ENCODE results near the gene SLC32A1. TPM values are rescaled to one million over a fixed set of nuclear protein-coding genes. Genes with fewer than 3 reads are reported as not detected.

Gene SLC32A1
- total and polyA plus RNA-seq, 2 donors (not counting 3 experiments of a cell fraction or from before 2014, with no cell fraction given): 0.04 TPM; not detected in 1

DNA sequence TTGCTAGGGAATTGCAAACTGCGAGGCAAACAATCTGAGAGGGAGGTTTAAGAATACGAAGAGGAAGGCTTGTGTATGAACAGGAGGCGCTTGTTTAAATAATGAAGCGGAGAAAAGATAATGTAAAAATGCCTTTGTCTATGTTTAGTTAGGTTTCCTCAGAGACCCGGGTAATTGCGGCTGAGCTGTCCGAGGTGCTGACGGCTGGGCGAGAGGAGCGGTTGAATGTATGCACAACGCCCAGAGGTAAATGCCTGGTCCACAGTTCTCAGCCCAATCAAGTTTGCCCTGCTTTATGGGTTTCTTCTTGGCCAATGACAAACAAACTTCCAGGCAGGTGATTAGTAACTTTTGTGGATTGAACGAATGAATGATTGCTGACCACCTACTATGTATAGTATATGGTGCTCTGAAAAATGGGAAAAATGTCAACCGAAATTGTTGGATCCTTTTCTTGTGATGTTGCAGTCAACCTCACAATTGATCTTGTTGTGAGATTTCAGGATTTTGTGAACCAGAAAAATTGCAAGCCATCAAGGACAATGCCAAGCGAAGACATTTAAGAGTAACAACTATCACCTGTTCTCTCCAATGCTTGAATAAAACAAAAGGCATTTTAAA lies 38.3 kb upstream of the SLC32A1 start:
- Histone ChIP-seq H3K27ac (ENCODE audit: insufficient read depth, low read depth, low read length) (no peak overlapping the region), H3K9ac (replicated peaks; ENCODE audit: extremely low read depth, insufficient read depth, low read length) (no peak overlapping the region), H3K36me3 (ENCODE audit: control insufficient read depth in 2 of 2, extremely low read depth in 1 of 2, insufficient read depth in 2 of 2, low read length in 2 of 2) (no peaks in the 10 kb centered on the region), H3K9me1 (replicated peaks; ENCODE audit: control insufficient read depth, extremely low read depth, insufficient read depth, low read length) (no peaks in the 10 kb centered on the region), H3K79me2 (ENCODE audit: control insufficient read depth, insufficient read depth, low read length) (no peaks in the 10 kb centered on the region), H3K4me2 (ENCODE audit: insufficient read depth, low read length) (no peak overlapping the region), H2AFZ (ENCODE audit: low read depth, low read length) (no peak overlapping the region), H3K4me3 (replicated peaks in 1 of 3; ENCODE audit: insufficient read depth in 1 of 3, low read depth in 1 of 3, low read length in 3 of 3) (no peak overlapping the region), H4K20me1 (replicated peaks; ENCODE audit: control insufficient read depth, extremely low read depth, insufficient read depth, low read length) (peaks cover 2% of the 10 kb centered on the region), H3K27me3 (ENCODE audit: control insufficient read depth in 2 of 2, insufficient read depth in 2 of 2, low read length in 2 of 2) (peaks cover 0 to 6% of the 10 kb centered on the region in 2 experiments), H3K4me1 (ENCODE audit: control insufficient read depth, extremely low read depth, insufficient read depth, low read length) (no peaks in the 10 kb centered on the region), H3K9me3 (replicated peaks; ENCODE audit: control insufficient read depth, insufficient read depth, low read length) (no peaks in the 10 kb centered on the region)
- peak; percentile 75 for FAIRE-seq
- POLR2A ChIA-PET: no interaction called here
- intact Hi-C loops (cut with micrococcal nuclease): no loop called here
- DNase-seq (ENCODE audit: low read depth, low spot score): peak; percentile 50
- no TSS peak for BruUV-seq (replicated peaks)
- TF ChIP-seq MYC (IDR thresholded peaks at IDR 0.05; ENCODE audit: low read depth, low read length): no peak
- CTCF ChIA-PET: interaction anchor here (0.6 to 1.3 kb wide), 2 partner anchors 10 to 18 kb away, joined by 3 to 5 read pairs; no protein-coding TSS in a partner anchor
- dilution Hi-C loops (cut with MboI; ENCODE audit: extremely low pct_ligation_motif_present, low sequenced_read_pairs): no loop called here

DNA sequence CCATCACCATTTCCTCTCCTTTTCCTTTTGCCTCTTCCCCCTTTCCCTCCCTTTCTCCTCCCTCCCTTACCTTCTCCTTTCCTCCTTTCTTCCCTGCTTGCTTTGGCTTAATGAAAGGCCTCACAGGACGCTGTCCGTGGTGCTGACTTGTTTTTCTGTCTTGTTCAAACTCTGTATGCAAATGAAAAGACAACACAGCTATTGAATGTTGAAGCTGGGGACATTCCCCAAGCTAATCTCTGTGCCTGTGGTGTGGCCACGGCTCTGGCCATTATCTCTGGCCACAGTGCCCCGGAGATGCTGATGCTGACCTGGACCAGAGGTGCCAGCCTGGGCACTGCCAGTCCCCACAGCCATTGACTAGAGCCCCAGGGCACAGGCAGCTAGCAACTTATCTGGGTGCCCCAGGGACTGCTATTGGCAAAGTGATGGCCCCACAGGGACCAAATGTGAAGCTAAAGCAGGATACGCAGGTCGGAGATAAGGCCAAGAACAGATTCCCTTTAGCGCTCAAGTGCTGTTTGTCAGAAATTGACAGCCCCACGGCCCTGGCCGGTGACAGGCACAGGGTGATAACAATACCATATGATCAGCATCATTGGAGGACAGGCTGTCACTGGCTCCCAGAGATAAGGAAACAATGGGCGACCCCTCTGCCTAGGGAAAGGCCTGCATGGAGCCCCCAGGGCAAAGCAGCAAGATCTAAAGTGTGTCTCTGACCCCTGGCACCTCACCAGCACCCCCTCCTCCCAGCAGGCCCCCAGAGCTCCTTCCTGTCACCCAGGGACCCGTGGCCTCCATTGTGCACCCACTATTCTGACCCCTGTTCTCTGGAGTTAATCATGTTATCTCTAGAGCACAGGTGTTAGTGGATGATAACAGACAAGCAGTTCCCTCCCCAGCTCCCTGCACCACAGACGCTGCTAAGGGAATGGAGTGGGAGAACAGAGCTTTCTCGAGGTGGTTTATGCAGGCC lies 31.6 kb upstream of the SLC32A1 start:
- H3K27me3 ChIP-seq (ENCODE audit: control insufficient read depth in 2 of 2, insufficient read depth in 2 of 2, low read length in 2 of 2): peaks cover 0 to 6% of the 10 kb centered on the region in 2 experiments
- H3K4me2 ChIP-seq (ENCODE audit: insufficient read depth, low read length): no peak overlapping the region
- no peaks in the 10 kb centered on the region for H3K9me3 ChIP-seq (replicated peaks; ENCODE audit: control insufficient read depth, insufficient read depth, low read length)
- H3K4me1 ChIP-seq (ENCODE audit: control insufficient read depth, extremely low read depth, insufficient read depth, low read length): no peaks in the 10 kb centered on the region
- dilution Hi-C loops (cut with MboI; ENCODE audit: extremely low pct_ligation_motif_present, low sequenced_read_pairs) (no loop called here), intact Hi-C loops (cut with micrococcal nuclease) (no loop called here)
- no TSS peak for BruUV-seq (replicated peaks)
- no peaks in the 10 kb centered on the region for H3K79me2 ChIP-seq (ENCODE audit: control insufficient read depth, insufficient read depth, low read length)
- no peak overlapping the region for H3K4me3 ChIP-seq (replicated peaks in 1 of 3; ENCODE audit: insufficient read depth in 1 of 3, low read depth in 1 of 3, low read length in 3 of 3)
- POLR2A ChIA-PET: no interaction called here
- H3K36me3 ChIP-seq (ENCODE audit: control insufficient read depth in 2 of 2, extremely low read depth in 1 of 2, insufficient read depth in 2 of 2, low read length in 2 of 2): no peaks in the 10 kb centered on the region
- H2AFZ ChIP-seq (ENCODE audit: low read depth, low read length): no peak overlapping the region
- H4K20me1 ChIP-seq (replicated peaks; ENCODE audit: control insufficient read depth, extremely low read depth, insufficient read depth, low read length): no peaks in the 10 kb centered on the region
- no peak overlapping the region for H3K27ac ChIP-seq (ENCODE audit: insufficient read depth, low read depth, low read length)
- no peaks in the 10 kb centered on the region for H3K9me1 ChIP-seq (replicated peaks; ENCODE audit: control insufficient read depth, extremely low read depth, insufficient read depth, low read length)
- no peak for TF ChIP-seq EZH2 (IDR thresholded peaks at IDR 0.05; ENCODE audit: borderline replicate concordance, low read depth, low read length, severe bottlenecking)
- TF ChIP-seq, protein P1, sequence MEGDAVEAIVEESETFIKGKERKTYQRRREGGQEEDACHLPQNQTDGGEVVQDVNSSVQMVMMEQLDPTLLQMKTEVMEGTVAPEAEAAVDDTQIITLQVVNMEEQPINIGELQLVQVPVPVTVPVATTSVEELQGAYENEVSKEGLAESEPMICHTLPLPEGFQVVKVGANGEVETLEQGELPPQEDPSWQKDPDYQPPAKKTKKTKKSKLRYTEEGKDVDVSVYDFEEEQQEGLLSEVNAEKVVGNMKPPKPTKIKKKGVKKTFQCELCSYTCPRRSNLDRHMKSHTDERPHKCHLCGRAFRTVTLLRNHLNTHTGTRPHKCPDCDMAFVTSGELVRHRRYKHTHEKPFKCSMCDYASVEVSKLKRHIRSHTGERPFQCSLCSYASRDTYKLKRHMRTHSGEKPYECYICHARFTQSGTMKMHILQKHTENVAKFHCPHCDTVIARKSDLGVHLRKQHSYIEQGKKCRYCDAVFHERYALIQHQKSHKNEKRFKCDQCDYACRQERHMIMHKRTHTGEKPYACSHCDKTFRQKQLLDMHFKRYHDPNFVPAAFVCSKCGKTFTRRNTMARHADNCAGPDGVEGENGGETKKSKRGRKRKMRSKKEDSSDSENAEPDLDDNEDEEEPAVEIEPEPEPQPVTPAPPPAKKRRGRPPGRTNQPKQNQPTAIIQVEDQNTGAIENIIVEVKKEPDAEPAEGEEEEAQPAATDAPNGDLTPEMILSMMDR (IDR thresholded peaks at IDR 0.05; ENCODE audit: extremely low read depth in 1 of 2, insufficient read depth in 1 of 2, low read depth in 1 of 2, low read length in 2 of 2): no peak
- no peak for TF ChIP-seq FOS (IDR thresholded peaks at IDR 0.05; ENCODE audit: borderline replicate concordance, insufficient read depth, low read length)
- no peak for TF ChIP-seq POLR2AphosphoS5 (IDR thresholded peaks at IDR 0.05; ENCODE audit: insufficient read depth, low read depth, low read length)
- no peak for TF ChIP-seq JUN (IDR thresholded peaks at IDR 0.05; ENCODE audit: borderline replicate concordance, insufficient read depth, insufficient read length, low read depth)
- no peak for TF ChIP-seq POLR2A (IDR thresholded peaks at IDR 0.05; ENCODE audit: low read depth, low read length)
- TF ChIP-seq, protein P2, sequence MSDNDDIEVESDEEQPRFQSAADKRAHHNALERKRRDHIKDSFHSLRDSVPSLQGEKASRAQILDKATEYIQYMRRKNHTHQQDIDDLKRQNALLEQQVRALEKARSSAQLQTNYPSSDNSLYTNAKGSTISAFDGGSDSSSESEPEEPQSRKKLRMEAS (IDR thresholded peaks at IDR 0.05; ENCODE audit: insufficient read depth, insufficient read length): no peak
- no peak for TF ChIP-seq MYC (IDR thresholded peaks at IDR 0.05; ENCODE audit: low read depth, low read length)
- no peak for TF ChIP-seq GATA2 (IDR thresholded peaks at IDR 0.05; ENCODE audit: insufficient read depth, insufficient read length, low read depth, low read length)
- CTCF ChIA-PET: interaction anchor here (2.0 kb wide), 1 partner anchor 12 kb away, joined by 9 read pairs; no protein-coding TSS in a partner anchor
- DNase-seq (ENCODE audit: low read depth, low spot score) (peak; percentile 62), FAIRE-seq (peak; percentile 81)
- H3K9ac ChIP-seq (replicated peaks; ENCODE audit: extremely low read depth, insufficient read depth, low read length): no peak overlapping the region

All from endothelial cell of umbilical vein (primary cell).